OCI-LY7 (cell line): ENCODE data around the gene REPIN1. TPM values are rescaled to one million over a fixed set of nuclear protein-coding genes. Genes with fewer than 3 reads are reported as not detected.

ENCODE experiments used
- Bru-seq: library from RNA; stranded (reverse); fragments of 400-500 nt; gene quantifications from one replicate; lab custom pipeline; 2021; lab: Mats Ljungman, UMichigan
- BruChase-seq, 2 experiments: library from RNA; stranded (reverse); fragments of 400-500 nt; gene quantifications; one replicate each; lab custom pipeline; 2021; lab: Mats Ljungman, UMichigan
- BruUV-seq: library from RNA; stranded (reverse); fragments of 400-500 nt; replicated peaks from 2 replicates; lab custom pipeline; 2021; lab: Mats Ljungman, UMichigan
- CTCF ChIA-PET: fragments of 300-600 bp; sonication (Branson Sonifier 250); formaldehyde crosslinking; loops from one replicate; lab custom pipeline; 2022; ENCODE audit warnings: antibody characterized with exemption; ENCODE audit not compliant: unreplicated experiment; lab: Charles Lee
- POLR2A ChIA-PET: fragments of 300-600 bp; sonication (Branson Sonifier 250); formaldehyde crosslinking; loops from one replicate; lab custom pipeline; 2022; ENCODE audit warnings: antibody characterized with exemption; lab: Charles Lee
- DNase-seq: peaks from one replicate; pipeline ENCODE4 v3.0.0-alpha.2; 2015; ENCODE audit warnings: low spot score
- H2AFZ ChIP-seq: fragments of 200-600 bp; sonication (generic), shearing (Covaris generic); 2 replicates; pipeline ENCODE4 v1.6.1; 2014; ENCODE audit warnings: mild to moderate bottlenecking, antibody characterized with exemption, low read length, moderate library complexity
- H3K27ac ChIP-seq: fragments of 200-600 bp; sonication (generic); 2 replicates; pipeline ENCODE4 v1.5.1; 2014; ENCODE audit warnings: mixed run types, low read depth, mild to moderate bottlenecking, moderate library complexity, low read length, inconsistent platforms; ENCODE audit not compliant: poor library complexity, severe bottlenecking
- H3K36me3 ChIP-seq: fragments of 200-600 bp; sonication (generic); 2 replicates; pipeline ENCODE4 v1.6.1; 2014; ENCODE audit warnings: mild to moderate bottlenecking, antibody characterized with exemption, low read length, moderate library complexity, mixed read lengths; ENCODE audit not compliant: insufficient read depth
- H3K4me1 ChIP-seq: fragments of 200-600 bp; sonication (generic); 2 replicates; pipeline ENCODE4 v1.5.1; 2014; ENCODE audit warnings: mild to moderate bottlenecking, low read length; ENCODE audit not compliant: insufficient read depth, poor library complexity, severe bottlenecking
- H3K4me2 ChIP-seq: fragments of 200-600 bp; sonication (generic); 2 replicates; pipeline ENCODE4 v1.6.1; 2014; ENCODE audit warnings: mild to moderate bottlenecking, low read length
- H3K4me3 ChIP-seq: fragments of 200-600 bp; sonication (generic); 2 replicates; pipeline ENCODE4 v1.5.1; 2014; ENCODE audit warnings: mild to moderate bottlenecking, low read depth, low read length; ENCODE audit not compliant: poor library complexity, severe bottlenecking
- H3K79me2 ChIP-seq: fragments of 200-600 bp; sonication (generic); 2 replicates; pipeline ENCODE4 v1.6.1; 2016; ENCODE audit warnings: low read depth, mild to moderate bottlenecking, low read length, moderate library complexity, mixed read lengths; ENCODE audit not compliant: insufficient read depth
- H3K9me2 ChIP-seq: fragments of 200-600 bp; sonication (generic); 2 replicates; pipeline ENCODE4 v1.6.1; 2016; ENCODE audit warnings: mild to moderate bottlenecking, low read length, mixed read lengths; ENCODE audit not compliant: insufficient read depth
- H3K9me3 ChIP-seq: fragments of 200-600 bp; sonication (generic); 2 replicates; pipeline ENCODE4 v1.6.1; 2014; ENCODE audit warnings: mild to moderate bottlenecking, mixed run types, low read length, mixed read lengths
- H4K20me1 ChIP-seq: fragments of 200-600 bp; sonication (generic); 2 replicates; pipeline ENCODE4 v1.6.1; 2014; ENCODE audit warnings: mild to moderate bottlenecking, antibody characterized with exemption, low read length, moderate library complexity, mixed read lengths; ENCODE audit not compliant: insufficient read depth
- CTCF ChIP-seq: fragments of 200-600 bp; sonication (generic); conservative IDR thresholded peaks from 2 replicates; pipeline ENCODE4 v1.5.1; 2014; ENCODE audit warnings: mild to moderate bottlenecking, antibody characterized with exemption, low read length, moderate library complexity, mixed read lengths
- EZH2phosphoT487 ChIP-seq: fragments of 200-600 bp; sonication (generic); IDR thresholded peaks from 2 replicates; pipeline ENCODE4 v1.6.1; 2018; ENCODE audit warnings: low read depth, borderline replicate concordance, mild to moderate bottlenecking, mixed run types, antibody characterized with exemption, low read length, moderate library complexity, mixed read lengths
- intact Hi-C: fragments of 100-400 bp; cut with micrococcal nuclease; formaldehyde crosslinking; loops from one replicate; pipeline ENCODE4 v1.10.0; 2022; ENCODE audit not compliant: unreplicated experiment
- long read RNA-seq: library from polyadenylated mRNA; stranded (forward); transcript quantifications from one replicate; pipeline ENCODE4 v2.0.0, GENCODE V29; 2022
- total RNA-seq, 2 experiments: library from RNA; depleted of rRNA in 1 of 2; stranded (reverse); fragments of >200 nt in 1 of 2; shearing (Covaris generic) in 1 of 2; gene quantifications; 2 replicates each; pipeline ENCODE4 v1.2.3, GENCODE V29; 2014 to 2022

The REPIN1 gene
- total RNA-seq (2014; rRNA removed; shearing (Covaris generic)) (36.9 and 46.2 TPM in 2 replicates), total RNA-seq (2022) (19.0 and 21.7 TPM in 2 replicates), Bru-seq, nascent RNA (percentile 36 among the genes with signal in this experiment), BruChase-seq, experiment 1, labeled RNA remaining after a 6-hour chase (percentile 58 among the genes with signal in this experiment), BruChase-seq, experiment 2, labeled RNA remaining after a 2-hour chase (percentile 59 among the genes with signal in this experiment)
- long read RNA-seq, transcript REPIN1-202 (1 exons, 2,876 nt): major isoform, 8 of 31 reads
- long read RNA-seq, transcript REPIN1-207 (2 exons, 1,064 nt): minor isoform, 5 of 31 reads
- long read RNA-seq, partial matches to known transcripts: 1 of 31 reads
- long read RNA-seq, other reads (novel, unspliced or antisense): 5 of 31 reads

- DNase-seq: peak; percentile 80
- POLR2A ChIA-PET: interaction anchor here (0.8 to 3.2 kb wide), 3 partner anchors 9 to 974 kb away, joined by 4 to 20 read pairs (median 14); a partner anchor contains a TSS
- CTCF ChIA-PET: interaction anchor here (0.8 kb wide), 1 partner anchor 10 kb away, joined by 3 read pairs; no protein-coding TSS in a partner anchor
These were observed at the start of gene REPIN1 for GRCh38 chr7:150368096-150368883. TSS of gene REPIN1 (plus strand) at chr7:150368822. CDS start at chr7:150369712, 890 bp downstream.

GRCh38 chr7:150321788-150322113, 46.9 kb upstream of the REPIN1 start:
- Histone ChIP-seq H3K4me1 (no peaks in the 10 kb centered on the region), H3K4me3 (no peak overlapping the region), H3K4me2 (no peak overlapping the region), H3K79me2 (no peaks in the 10 kb centered on the region), H4K20me1 (no peaks in the 10 kb centered on the region), H3K9me3 (no peaks in the 10 kb centered on the region), H3K9me2 (no peaks in the 10 kb centered on the region), H3K36me3 (no peaks in the 10 kb centered on the region), H2AFZ (no peak overlapping the region), H3K27ac (no peak overlapping the region)
- intact Hi-C loops: no loop called here
- POLR2A ChIA-PET: no interaction called here
- TF ChIP-seq EZH2phosphoT487 (no peak), CTCF (no peak)
- CTCF ChIA-PET: no interaction called here
- no peak for DNase-seq
- BruUV-seq: no TSS peak

More at GRCh38 chr7:150368096-150368883, at the start of gene REPIN1:
- Histone ChIP-seq H3K27ac (peak within 1 kb of the TSS; percentile 39), H3K4me3 (peak within 1 kb of the TSS; percentile 87), H4K20me1 (no peaks in the 10 kb centered on the region), H3K36me3 (no peaks in the 10 kb centered on the region), H3K4me2 (peak within 1 kb of the TSS; percentile 99), H3K79me2 (no peaks in the 10 kb centered on the region), H2AFZ (peak within 1 kb of the TSS; percentile 79), H3K9me3 (no peaks in the 10 kb centered on the region), H3K4me1 (peaks cover 68% of the 10 kb centered on the region), H3K9me2 (no peaks in the 10 kb centered on the region)
- no TSS peak for BruUV-seq
- intact Hi-C loops: loop anchor here (2.0 to 10.0 kb wide), 3 partner anchors 39 to 1656 kb away; no protein-coding TSS in a partner anchor
- no peak for TF ChIP-seq EZH2phosphoT487
- TF ChIP-seq CTCF: no peak
